Hepatocyte (in vitro differentiated cells): Measurements from ENCODE around the gene ARL16. TPM values are rescaled to one million over a fixed set of nuclear protein-coding genes. Genes with fewer than 3 reads are reported as not detected.
A peak's percentile ranks its signal among the peaks of the same experiment; 100 is the strongest.

Experiments used
- DNase-seq: peaks from one replicate; pipeline ENCODE4 v3.0.0-alpha.2; 2016; ENCODE audit warnings: low spot score
- H2AFZ ChIP-seq: fragments of 200-600 bp; sonication (generic); 2 replicates; pipeline ENCODE4 v1.6.0; 2016; ENCODE audit warnings: antibody characterized with exemption, mild to moderate bottlenecking
- H3K27ac ChIP-seq: fragments of 200-600 bp; sonication (generic); 2 replicates; pipeline ENCODE4 v1.5.1; 2016; ENCODE audit warnings: mild to moderate bottlenecking
- H3K27me3 ChIP-seq: fragments of 200-600 bp; sonication (generic); 2 replicates; pipeline ENCODE4 v1.6.1; 2016
- H3K36me3 ChIP-seq: fragments of 200-600 bp; sonication (generic); replicated peaks from 2 replicates; pipeline ENCODE4 v1.5.1; 2016; ENCODE audit warnings: low read depth; ENCODE audit not compliant: insufficient read depth
- H3K4me1 ChIP-seq: fragments of 200-600 bp; sonication (generic); 2 replicates; pipeline ENCODE4 v1.5.1; 2016; ENCODE audit warnings: mild to moderate bottlenecking, moderate library complexity; ENCODE audit not compliant: insufficient read depth
- H3K4me2 ChIP-seq: fragments of 200-600 bp; sonication (generic); 2 replicates; pipeline ENCODE4 v1.6.0; 2016
- H3K4me3 ChIP-seq: fragments of 200-600 bp; sonication (generic); 2 replicates; pipeline ENCODE4 v1.5.1; 2016; ENCODE audit warnings: mild to moderate bottlenecking
- H3K79me2 ChIP-seq: fragments of 200-600 bp; sonication (generic); 2 replicates; pipeline ENCODE4 v1.6.0; 2017; ENCODE audit warnings: mild to moderate bottlenecking
- H3K9me2 ChIP-seq: fragments of 200-600 bp; sonication (generic); replicated peaks from 2 replicates; pipeline ENCODE4 v1.6.0; 2017; ENCODE audit warnings: mild to moderate bottlenecking; ENCODE audit not compliant: insufficient read depth
- H3K9me3 ChIP-seq: fragments of 200-600 bp; sonication (generic); 2 replicates; pipeline ENCODE4 v1.5.1; 2016; ENCODE audit warnings: low read depth, mild to moderate bottlenecking
- H4K20me1 ChIP-seq: fragments of 200-600 bp; sonication (generic); 2 replicates; pipeline ENCODE4 v1.6.0; 2016; ENCODE audit warnings: mild to moderate bottlenecking; ENCODE audit not compliant: insufficient read depth, poor library complexity, severe bottlenecking
- EZH2 ChIP-seq: fragments of 200-600 bp; sonication (generic); IDR thresholded peaks from 2 replicates; pipeline ENCODE4 v1.6.1; 2016; ENCODE audit warnings: antibody characterized with exemption, mild to moderate bottlenecking, borderline replicate concordance
- EZH2phosphoT487 ChIP-seq: fragments of 200-600 bp; sonication (generic); IDR thresholded peaks from one replicate; pipeline ENCODE4 v1.6.1; 2018; ENCODE audit warnings: antibody characterized with exemption, mild to moderate bottlenecking, low read depth, moderate library complexity; ENCODE audit not compliant: unreplicated experiment, severe bottlenecking
- WGBS: methylation state at CpG from one replicate; pipeline ENCODE4 v1.1.6; 2016; ENCODE audit warnings: low lambda C conversion rate; ENCODE audit errors: missing lambda C conversion rate; 5-methylcytosine and 5-hydroxymethylcytosine counted together
- polyA plus RNA-seq: library from polyadenylated mRNA; unstranded; fragments of >200 nt; fragmentation: Nextera tagmentation; extraction: Ambion mirVana; gene quantifications from 2 replicates; pipeline ENCODE4 v1.2.1, GENCODE V29; 2016
- total RNA-seq: library from RNA; depleted of rRNA; stranded (reverse); fragments of >200 nt; gene quantifications from 2 replicates; pipeline ENCODE4 v1.2.3, GENCODE V29; 2014
- TF ChIP-seq, protein P1 (sequence below): fragments of 200-600 bp; sonication (generic); IDR thresholded peaks from 2 replicates; pipeline ENCODE4 v1.5.1; 2016; ENCODE audit warnings: antibody characterized with exemption, mild to moderate bottlenecking; ENCODE audit not compliant: poor library complexity

ARL16 gene
- total and polyA plus RNA-seq, 2 experiments from 2014 or later = 38.8 to 70.6 TPM

- Histone ChIP-seq H3K4me3 (no peak overlapping the region), H3K27ac (no peak overlapping the region), H3K9me2 (no peaks in the 10 kb centered on the region), H3K4me1 (peaks cover 18% of the 10 kb centered on the region), H2AFZ (no peak overlapping the region), H3K27me3 (no peaks in the 10 kb centered on the region), H3K4me2 (peak overlapping the region; percentile 94), H4K20me1 (peaks cover 16% of the 10 kb centered on the region), H3K79me2 (peaks cover 79% of the 10 kb centered on the region), H3K9me3 (no peaks in the 10 kb centered on the region), H3K36me3 (no peaks in the 10 kb centered on the region)
- 96% methylated on average over 20 of the region's 25 CpGs for WGBS
- no peak for DNase-seq
- TF ChIP-seq, protein P1, sequence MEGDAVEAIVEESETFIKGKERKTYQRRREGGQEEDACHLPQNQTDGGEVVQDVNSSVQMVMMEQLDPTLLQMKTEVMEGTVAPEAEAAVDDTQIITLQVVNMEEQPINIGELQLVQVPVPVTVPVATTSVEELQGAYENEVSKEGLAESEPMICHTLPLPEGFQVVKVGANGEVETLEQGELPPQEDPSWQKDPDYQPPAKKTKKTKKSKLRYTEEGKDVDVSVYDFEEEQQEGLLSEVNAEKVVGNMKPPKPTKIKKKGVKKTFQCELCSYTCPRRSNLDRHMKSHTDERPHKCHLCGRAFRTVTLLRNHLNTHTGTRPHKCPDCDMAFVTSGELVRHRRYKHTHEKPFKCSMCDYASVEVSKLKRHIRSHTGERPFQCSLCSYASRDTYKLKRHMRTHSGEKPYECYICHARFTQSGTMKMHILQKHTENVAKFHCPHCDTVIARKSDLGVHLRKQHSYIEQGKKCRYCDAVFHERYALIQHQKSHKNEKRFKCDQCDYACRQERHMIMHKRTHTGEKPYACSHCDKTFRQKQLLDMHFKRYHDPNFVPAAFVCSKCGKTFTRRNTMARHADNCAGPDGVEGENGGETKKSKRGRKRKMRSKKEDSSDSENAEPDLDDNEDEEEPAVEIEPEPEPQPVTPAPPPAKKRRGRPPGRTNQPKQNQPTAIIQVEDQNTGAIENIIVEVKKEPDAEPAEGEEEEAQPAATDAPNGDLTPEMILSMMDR = no peak
- no peak for TF ChIP-seq EZH2phosphoT487
- no peak for TF ChIP-seq EZH2
Observed at GRCh38 chr17:81700353-81701287, 17.0 kb upstream of the ARL16 start.

GRCh38 chr17:81697261-81698044 lies 13.9 kb upstream of the ARL16 start:
- Histone ChIP-seq H3K4me3 (no peak overlapping the region), H3K27ac (no peak overlapping the region), H4K20me1 (peaks cover 16% of the 10 kb centered on the region), H3K36me3 (no peaks in the 10 kb centered on the region), H3K9me3 (no peaks in the 10 kb centered on the region), H2AFZ (no peak overlapping the region), H3K9me2 (no peaks in the 10 kb centered on the region), H3K4me2 (no peak overlapping the region), H3K79me2 (peaks cover 57% of the 10 kb centered on the region), H3K4me1 (peaks cover 11% of the 10 kb centered on the region), H3K27me3 (no peaks in the 10 kb centered on the region)
- 91% methylated on average over 24 of the region's 25 CpGs for WGBS
- DNase-seq = no peak
- TF ChIP-seq, protein P1 = no peak
- no peak for TF ChIP-seq EZH2phosphoT487
- TF ChIP-seq EZH2 = no peak

- TF ChIP-seq, protein P1 = no peak
- no peak for TF ChIP-seq EZH2
- TF ChIP-seq EZH2phosphoT487 = no peak
- DNase-seq = no peak
- Histone ChIP-seq H3K4me1 (peaks cover under 1% of the 10 kb centered on the region), H3K9me2 (no peaks in the 10 kb centered on the region), H3K79me2 (peaks cover 48% of the 10 kb centered on the region), H3K36me3 (no peaks in the 10 kb centered on the region), H3K27ac (no peak overlapping the region), H2AFZ (no peak overlapping the region), H3K4me2 (no peak overlapping the region), H3K9me3 (no peaks in the 10 kb centered on the region), H3K4me3 (no peak overlapping the region), H4K20me1 (peaks cover 11% of the 10 kb centered on the region), H3K27me3 (no peaks in the 10 kb centered on the region)
- 98% methylated on average over 39 of the region's 40 CpGs for WGBS
Observed at GRCh38 chr17:81696218-81696941, 12.8 kb upstream of the ARL16 start.
